ENCODE results near the gene SPIN2A.
"Not testable (repeated sequence)": the region's sequence is repeated elsewhere in the genome, so short reads cannot be mapped to it uniquely, and the experiment has no call there.

Gene SPIN2A

DNA sequence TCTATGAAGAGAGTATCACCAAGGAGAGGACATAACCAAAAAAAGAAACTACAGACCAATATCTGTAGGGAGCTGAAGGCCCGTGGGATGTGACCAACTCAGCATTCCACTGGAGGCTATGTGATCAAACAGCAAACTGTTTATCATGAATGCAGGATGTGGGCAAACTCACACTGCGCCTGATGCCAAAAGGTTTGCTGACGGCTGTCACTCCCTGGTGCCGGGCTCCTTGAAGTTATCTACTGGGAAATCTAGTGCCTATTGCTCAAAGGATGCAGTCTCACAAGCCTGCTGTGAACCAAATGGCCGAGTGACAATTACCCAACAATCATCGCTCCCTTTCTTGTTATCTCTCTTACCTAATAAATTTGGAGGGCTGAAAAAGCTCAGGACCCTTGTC, 34.3 kb downstream of the SPIN2A start:
- not testable (repeated sequence) for DNase-seq (ENCODE audit: low read depth)

All from non-pigmented ciliary epithelial cell (primary cell).